Measurements from ENCODE around the gene EPPIN.
"Not testable (repeated sequence)": the region's sequence is repeated elsewhere in the genome, so short reads cannot be mapped to it uniquely, and the experiment has no call there.

EPPIN gene

DNA sequence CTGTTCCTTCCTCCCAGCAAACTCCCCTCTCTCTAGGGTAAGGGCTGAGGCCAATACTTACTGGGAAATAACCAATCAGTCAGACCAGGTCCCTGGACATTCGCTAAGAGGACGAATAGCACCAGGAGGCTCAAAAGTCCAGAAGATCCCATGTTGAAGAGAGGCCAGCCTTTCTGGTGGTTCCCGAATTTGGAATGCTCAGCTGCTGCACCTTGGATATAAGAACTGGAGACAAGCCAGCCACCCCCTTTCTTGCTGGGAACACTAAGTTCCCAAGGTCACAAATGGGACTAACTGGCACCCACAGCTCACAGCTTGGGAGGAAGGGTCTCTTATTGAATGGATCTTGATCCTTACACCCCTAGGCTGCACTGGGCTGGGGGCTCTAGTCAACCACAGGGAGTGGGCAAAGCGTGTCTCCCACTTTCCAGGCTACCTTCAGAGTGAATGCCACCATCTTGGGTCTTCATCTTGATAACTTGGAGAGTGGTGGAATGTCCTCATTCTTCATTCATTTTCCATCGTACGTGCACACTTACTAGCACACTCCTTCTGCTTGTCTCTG is at the start of gene EPPIN:
Gene EPPIN, minus strand, starts transcription at position 196 of the 565 bp plus-strand sequence. Its CDS starts 44 bp downstream, at position 152.
- no peak for DNase-seq (ENCODE audit: low read depth)

DNA sequence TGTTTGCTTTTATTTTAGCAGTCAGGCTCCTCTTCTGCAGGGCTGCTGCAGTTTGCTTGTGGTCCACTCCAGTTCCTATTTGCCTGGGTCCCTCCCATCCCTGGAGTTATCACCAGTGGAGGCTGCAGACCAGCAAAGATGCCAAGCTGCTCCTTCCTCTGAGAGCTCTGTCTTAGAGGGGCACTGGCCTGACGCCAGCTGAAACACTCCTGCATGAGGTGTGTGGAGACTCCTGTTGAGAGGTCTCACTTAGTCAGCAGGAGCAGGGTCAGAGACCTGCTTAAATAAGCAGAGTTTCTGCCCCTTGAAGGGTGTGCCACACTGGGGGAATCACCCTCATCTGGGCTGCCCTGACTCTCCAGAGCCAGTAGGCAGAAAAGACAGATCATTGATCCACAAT is 48.0 kb upstream of the EPPIN start:
- no peak for DNase-seq (ENCODE audit: low read depth)

DNA sequence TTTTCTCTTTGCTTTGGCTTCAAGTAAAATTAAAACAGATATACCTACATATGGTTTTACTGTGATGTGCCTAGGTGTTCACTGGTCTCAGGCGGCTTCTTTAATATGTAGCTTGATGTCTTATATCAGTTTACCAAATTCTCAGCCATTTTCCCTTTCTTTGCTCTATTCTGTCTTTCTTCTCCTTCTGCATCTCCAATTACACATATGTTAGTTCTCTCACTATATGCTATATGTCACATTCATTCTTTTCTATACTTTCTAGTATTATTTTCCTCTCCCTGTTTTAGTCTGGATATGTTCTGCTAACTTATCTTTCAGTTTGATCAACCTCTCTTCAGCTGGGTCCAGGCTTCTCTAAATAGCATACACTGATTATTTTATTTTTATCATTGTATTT is 46.3 kb upstream of the EPPIN start:
- no peak for DNase-seq (ENCODE audit: low read depth)

DNA sequence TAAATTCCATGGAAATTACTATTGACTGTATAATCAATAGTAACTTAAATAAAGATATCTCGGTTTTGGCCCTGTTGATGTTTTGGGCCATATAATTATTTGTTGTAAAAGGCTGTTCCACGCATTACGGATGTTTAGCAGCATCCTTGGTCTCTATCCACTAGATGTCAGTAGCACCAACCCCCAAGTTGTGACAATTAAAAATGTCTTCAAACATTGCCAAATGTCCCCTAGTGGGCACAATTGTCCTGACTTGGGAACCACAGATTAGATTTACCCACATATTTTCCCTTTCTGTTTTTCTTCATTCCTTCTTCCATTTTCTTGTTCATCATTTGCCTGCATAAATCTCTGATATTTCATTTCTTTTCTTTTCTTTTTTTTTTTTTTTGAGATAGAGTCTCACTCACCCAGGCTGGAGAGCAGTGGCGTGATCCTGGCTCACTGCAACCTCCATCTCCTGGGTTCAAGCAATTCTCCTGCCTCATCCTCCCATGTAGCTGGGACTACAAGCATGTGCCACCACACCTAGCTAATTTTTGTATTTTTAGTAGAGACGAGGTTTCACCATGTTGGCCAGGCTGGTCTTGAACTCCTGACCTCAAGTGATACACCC is 45.5 kb upstream of the EPPIN start:
- DNase-seq (ENCODE audit: low read depth): no peak

DNA sequence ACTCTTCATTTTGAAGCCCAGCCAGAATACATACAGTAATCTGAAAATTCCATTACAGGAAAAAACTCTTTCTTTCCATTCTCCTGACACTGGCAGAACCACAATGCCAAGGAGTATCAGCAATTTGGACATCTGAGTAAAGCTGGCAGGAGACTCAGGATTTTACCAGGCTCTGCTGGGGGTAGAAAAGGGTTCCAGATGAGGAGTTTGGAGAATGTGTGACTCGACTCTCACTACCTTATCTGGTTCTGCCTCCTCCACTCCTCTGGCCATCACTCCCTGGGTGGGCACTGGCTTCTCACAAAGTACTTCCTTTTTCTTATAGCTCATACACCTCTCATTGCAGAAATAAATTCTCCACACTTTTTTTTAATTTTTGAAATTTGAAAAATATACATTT is 42.5 kb upstream of the EPPIN start:
- DNase-seq (ENCODE audit: low read depth): no peak

DNA sequence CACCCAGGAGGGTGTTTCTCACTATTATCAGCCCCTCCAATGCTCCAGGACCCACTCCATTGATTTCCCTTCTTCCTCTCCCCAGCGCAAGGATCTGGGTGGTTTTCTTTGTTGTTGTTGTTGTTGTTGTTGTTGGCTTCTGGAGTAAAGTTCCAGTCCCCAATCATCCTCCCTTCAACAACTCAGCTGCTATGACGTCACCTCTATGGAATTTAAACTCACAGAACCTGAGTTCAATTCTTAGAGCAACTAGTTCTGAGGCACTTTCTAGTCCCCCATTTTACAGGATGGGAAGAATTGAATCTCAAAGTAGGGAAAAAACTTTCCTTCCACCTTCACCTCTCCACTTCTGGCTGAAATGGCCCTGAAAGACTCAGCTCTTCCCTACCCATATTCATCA is 41.6 kb upstream of the EPPIN start:
- no peak for DNase-seq (ENCODE audit: low read depth)

DNA sequence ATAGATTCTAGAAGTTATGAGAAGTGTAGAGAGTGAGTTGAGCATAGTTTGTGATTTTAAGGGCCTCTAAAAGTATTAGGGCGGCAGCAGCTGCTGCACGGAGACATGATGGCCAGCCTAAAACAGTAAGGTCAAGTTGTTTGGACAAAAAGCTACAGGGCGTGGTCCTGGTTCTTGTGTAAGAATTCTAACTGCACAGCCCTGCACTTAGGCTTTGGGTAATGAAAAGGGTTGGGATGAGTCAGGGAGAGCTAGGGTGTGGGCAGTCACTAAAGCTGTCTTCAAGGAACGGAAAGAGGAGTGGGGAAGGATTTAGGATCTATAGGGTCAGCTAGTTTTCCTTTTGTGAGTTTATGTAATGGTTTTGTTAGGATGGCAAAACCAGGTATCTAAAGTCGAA is 38.8 kb upstream of the EPPIN start:
- not testable (repeated sequence) for DNase-seq (ENCODE audit: low read depth)

DNA sequence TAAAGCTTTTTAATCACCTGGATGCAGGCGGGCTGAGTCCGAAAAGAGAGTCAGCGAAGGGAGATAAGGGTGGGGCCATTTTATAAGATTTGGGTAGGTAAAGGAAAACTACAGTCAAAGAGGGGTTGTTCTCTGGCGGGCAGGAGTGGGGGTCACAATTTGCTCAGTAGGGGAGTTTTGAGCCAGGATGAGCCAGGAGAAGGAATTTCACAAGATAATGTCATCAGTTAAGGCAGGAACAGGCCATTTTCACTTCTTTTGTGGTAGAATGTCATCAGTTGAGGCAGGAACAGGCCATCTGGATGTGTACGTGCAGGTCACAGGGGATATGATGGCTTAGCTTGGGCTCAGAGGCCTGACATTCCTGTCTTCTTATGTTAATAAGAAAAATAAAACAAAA is 37.1 kb upstream of the EPPIN start:
- not testable (repeated sequence) for DNase-seq (ENCODE audit: low read depth)

DNA sequence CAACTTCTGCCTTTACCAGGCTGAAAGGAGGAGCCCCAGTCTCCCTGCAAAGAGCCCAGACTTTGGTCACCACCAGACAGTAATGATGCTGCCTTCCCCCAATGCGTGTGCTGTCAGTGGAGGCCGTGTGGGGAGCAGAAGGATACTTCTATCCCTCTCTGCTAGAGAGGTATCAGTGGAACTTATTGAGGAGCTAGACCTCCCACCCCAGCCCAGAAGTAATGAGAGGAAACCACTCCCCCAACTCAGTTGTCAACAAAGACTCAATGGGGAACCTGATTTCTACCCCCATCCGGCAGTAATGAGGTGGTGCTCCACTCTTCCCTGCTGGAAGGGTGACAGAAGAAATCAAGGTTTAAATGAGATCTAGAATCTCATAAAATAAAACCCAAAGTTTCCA is 36.3 kb upstream of the EPPIN start:
- no peak for DNase-seq (ENCODE audit: low read depth)

DNA sequence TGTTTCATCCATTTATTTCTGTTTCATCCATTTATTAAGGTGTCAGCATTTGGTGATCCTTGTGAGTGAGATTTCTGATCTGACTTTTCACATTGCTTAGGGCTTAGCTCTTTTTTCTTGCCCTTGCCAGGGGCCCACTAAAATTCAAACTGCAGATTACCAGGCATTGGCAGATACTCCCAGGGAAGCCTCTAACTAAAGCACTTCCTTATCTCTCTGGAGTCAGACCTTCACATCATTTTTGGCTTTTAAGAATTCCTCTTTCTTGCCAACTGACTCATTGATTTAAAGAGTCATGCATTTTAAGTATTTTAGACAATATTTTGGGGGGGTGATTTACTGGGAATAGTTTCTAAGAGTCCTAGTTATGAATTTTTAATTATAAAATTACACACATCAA is 34.5 kb upstream of the EPPIN start:
- no peak for DNase-seq (ENCODE audit: low read depth)

DNA sequence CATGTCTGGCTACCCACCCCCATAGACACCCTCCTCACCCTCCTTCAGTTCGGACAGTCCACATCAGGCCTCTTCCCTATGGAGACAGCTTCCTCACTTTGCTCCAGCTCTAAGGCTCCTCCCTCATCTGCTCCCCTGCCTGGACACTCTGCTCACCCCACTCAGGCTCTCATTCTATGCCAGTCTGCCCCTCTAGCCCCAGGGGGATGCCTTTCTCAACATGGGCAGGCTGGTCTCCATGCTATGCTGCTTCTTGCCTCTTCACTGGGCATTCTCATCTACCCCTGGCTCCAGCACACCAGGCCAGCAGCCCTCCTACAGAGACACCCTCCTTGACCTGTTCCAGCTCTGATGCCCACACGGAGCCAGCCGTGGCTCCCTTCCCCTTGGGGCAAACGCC is 32.0 kb upstream of the EPPIN start, which contains the start of gene WFDC8:
Gene WFDC8, minus strand, starts transcription at position 101 of the 400 bp plus-strand sequence. Its CDS starts 37 bp downstream, at position 64.
- DNase-seq (ENCODE audit: low read depth): no peak

DNA sequence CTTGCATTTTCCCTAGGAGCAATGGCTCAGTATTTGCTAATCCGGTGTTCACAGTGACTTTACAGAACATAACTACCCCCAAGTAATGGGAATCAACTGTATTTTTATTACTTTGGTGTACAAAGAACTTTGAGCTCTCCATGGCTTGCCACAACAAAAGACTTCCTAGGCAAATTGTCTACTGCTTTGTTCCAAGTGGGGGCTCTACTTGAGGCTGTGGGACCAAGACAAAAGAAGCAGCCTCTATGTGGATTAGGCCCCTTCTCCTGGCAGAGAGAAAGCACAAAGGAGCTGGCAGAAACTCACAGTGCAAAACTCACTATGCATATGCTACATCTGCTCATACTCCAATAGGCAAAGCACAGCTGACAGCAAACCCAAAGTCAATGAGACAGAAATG is 31.0 kb upstream of the EPPIN start:
- DNase-seq (ENCODE audit: low read depth): no peak

DNA sequence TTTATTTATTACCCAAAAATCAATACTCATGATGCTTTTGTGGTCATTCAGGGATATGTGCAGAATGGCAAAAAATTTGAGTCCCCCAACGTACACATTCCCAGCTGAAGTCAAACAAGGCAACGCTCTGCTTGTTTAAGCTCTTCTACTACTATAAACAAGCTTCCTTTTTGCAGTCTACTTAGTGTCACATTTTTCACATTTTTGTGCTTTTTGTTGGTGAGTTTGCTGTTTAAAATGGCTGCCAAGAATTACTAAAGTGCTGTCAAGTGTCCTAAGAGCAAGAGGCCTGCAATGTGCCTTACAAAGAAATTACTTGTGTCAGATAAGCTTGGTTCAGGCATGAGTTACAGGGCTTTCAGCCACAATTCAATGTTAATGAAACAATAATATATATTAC is 29.8 kb upstream of the EPPIN start:
- DNase-seq (ENCODE audit: low read depth): no peak

DNA sequence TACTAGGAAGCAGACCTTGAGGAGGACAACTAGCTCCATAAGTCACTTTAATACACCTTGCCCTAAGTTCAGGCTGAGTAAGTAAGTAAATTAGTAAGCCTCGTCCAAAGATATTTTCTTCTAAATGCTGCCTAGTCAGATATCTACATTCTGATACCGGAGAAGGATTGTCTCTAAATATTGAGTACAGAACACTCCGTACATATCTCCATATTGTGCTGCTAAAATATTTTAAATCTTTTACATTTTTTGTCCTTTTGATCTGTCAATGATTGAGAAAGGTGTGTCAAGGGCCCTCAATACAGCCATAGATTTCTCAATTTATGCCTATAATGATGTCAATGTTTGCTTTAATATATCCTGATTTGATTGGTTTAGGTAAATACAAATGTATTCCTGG is 28.7 kb upstream of the EPPIN start:
- no peak for DNase-seq (ENCODE audit: low read depth)

DNA sequence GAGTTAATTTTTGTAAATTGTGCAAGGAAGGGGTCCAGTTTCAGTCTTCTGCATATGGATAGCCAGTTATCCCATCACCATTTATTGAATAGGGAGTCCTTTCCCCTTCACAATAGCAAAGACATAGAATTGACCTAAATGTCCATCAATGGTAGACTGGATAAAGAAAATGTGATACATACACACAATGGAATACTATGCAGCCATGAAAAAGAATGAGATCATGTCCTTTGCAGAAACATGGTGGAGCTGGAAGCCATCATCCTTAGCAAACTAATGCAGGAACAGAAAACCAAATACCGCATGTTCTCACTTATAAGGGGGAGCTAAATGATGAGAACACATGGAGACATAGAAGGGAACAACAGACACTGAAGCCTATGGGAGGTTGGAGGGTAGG is 22.4 kb upstream of the EPPIN start:
- DNase-seq (ENCODE audit: low read depth): not testable (repeated sequence)

DNA sequence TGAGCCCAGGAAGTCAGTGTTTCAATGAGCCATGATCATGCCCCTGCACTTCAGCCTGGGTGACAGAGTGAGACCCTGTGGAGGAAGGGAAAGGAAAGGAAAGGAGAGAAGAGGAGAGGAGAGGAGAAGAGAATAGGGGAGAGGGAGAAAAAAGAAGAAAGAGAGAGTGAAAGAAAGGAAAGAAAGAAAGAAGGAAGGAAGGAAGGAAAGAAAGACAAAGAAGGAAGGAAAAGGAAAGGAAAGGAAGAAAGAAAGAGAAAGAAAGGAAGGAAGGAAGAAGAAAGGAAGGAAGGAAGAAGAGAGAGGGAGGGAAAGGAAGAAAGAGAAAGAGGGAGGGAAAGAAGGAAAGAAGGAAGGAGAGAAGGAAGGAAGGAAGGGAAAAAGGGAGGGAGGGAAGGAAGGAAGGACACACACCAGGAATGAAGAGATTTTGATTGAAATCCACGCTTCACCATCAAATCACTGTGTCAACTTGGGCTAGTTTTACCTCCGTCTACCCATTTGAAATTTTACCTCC is 17.6 kb upstream of the EPPIN start:
- DNase-seq (ENCODE audit: low read depth): no peak

DNA sequence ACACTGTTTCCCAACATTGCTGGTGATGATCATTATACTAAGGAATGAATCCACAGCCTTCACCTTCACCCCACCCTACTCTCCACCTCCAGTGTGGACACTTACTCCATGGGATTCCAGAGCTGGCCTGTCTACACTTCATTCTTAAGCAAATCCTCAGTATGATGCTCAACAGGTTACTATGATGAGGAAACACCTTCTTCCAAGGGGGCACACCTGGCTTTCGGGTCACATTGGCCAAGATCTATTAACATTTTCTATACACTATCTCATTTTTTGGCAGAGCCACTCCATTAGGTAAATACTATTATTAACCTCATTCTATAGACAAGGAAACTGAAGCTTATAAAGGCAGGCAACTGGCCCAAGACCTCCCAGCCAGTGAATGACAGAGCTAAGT is 8.0 kb upstream of the EPPIN start:
- DNase-seq (ENCODE audit: low read depth): no peak

DNA sequence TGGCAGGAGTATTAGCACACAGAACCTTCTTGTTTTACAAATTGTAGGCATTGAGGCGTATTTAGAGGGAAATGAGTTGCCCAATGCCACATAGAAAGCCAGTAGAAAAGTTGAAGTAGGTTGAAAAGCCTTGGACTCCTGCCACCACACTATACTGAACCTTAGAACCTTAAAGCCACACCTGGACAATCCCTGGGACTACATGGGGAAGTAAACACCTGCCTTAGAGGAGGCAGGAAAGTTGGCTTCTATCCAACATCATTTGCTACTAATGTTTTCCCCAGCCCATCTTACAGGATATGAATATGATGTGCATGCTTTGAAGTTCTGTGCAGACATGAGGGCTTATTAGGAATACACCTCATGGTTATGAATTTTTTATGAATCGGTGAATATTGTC is 5.3 kb upstream of the EPPIN start:
- DNase-seq (ENCODE audit: low read depth): no peak

DNA sequence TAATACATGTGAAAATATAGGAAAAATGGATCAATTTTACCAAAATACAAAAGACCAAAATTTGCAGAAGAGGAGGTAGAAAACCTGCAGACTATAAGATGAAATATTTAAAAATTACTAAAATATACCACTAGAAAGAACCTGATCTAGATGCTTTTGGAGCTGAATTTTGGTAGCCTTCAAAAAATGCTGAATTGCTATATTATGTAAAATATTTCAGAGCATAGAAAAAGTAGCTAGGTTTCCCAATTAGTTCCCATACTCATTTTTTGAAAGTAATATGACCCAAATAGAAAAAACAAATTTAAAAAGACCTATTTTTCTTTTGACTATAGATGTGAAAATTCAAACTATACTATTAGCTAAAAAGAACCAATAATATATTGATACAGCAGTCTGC is 3.6 kb upstream of the EPPIN start:
- no peak for DNase-seq (ENCODE audit: low read depth)

DNA sequence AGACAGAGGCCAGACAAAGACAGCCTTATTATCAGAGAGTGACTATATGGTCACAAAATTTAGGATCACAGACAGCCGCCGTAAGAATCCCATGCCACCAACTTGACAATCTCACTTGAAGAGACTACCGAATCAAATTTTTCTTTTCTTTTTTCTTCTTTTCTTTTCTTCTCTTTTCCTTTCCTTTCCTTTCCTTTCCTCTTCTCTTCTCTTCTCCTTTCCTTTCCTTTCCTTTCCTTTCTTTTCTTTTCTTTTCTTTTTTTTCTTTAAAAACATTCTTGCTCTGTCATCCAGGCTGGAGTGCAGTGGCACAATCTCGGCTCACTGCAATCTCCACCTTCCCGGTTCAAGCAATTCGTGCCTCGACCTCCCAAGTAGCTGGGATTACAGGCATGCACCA is 1.2 kb upstream of the EPPIN start:
- no peak for DNase-seq (ENCODE audit: low read depth)

DNA sequence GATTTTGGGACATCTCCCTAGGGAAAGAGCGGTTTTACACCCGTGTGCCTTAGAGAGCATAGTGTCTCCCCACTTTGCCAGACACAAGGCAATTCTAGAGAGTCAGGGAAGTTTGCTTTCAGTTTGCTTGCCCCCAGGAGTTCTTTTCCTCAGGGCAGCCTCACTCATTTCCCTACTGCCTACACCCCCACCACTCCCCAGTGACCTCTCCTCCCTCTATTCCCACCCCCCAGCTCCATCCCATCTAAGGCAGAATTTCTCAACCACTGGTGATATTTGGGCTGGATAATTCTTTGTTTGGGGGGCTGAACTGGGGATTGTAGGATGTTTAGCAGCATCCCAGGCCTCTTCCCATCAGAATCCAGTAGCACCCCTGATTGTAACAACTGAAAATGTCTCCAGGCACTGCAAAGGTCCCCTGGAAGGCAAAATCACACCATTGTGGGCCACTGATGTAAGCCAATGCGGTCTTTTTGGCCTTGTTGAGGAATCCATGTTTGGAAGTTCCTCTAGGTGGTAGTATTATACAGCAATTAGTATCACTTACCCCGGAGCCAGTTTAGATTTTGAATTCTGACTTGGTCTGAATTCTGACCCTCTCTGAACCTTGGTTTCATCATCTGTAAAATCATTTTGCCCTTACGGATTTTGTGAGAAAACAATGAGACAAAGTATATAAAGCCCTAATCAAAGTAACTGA is 1.3 kb downstream of the EPPIN start:
- DNase-seq (ENCODE audit: low read depth): no peak

DNA sequence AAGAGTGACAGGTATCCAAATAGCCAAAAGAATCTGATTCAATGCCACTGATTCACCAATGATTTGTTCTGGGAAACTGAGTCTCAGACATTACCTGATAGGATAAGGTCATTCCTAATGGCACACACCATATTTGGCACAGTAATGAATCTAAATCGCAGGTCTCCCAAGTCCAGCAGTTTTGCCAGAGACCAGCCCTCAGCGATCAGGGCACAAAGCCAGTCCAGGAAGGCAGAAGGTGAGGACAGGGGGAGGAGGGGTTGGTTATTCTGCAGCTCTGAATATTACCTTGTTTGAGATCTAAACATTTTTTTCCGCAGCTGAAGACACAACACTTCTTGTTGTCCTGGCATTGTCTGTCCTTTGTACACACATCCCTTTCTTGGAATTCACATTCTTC is 1.9 kb downstream of the EPPIN start:
- no peak for DNase-seq (ENCODE audit: low read depth)

DNA sequence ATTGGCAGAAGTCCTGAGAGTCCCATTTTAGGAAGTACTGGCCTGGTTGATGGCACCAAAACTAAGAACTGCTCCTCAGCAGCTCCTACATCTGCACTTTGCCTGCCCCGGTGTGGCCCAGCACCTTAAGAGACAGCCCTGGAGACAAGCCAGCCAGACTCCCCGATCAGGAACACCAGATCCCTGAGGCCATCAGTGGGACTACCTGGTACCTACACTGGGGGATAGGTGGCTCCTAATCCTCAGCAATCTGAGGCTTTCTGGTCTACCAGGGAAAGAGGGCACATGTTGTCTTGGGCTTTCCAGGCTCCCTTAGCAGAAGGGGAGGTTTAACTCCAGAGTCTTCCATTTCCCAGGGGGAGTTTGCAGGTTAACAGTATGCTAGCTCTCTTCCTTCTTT is 7.8 kb downstream of the EPPIN start, which contains the start of gene WFDC6:
Gene WFDC6, minus strand, starts transcription at position 101 of the 400 bp plus-strand sequence. Its CDS starts 75 bp downstream, at position 26.
- DNase-seq (ENCODE audit: low read depth): no peak

Measured in stimulated activated CD8-positive, alpha-beta memory T cell treated with anti-CD3 and anti-CD28 coated beads, Interleukin-12 subunit alpha, Interleukin-12 subunit beta, amount 100 ng/mL, for 4 hours (primary cell).